ENCODE data around the gene KLRC3.

- no peak for TF ChIP-seq CTCF (IDR thresholded peaks at IDR 0.05)
- TF ChIP-seq POLR2A (IDR thresholded peaks at IDR 0.05): no peak
- TF ChIP-seq POLR2AphosphoS5 (IDR thresholded peaks at IDR 0.05): no peak
These were observed 27.1 kb downstream of the KLRC3 start for GRCh38 chr12:10393291-10393690.

Measured in stomach (tissue), 4 donors.